Upper lobe of right lung (tissue), 1 donor: ENCODE results near the gene MALL. TPM values are rescaled to one million over a fixed set of nuclear protein-coding genes. Genes with fewer than 3 reads are reported as not detected.

Experiments used
- ATAC-seq: fragments of 200-7000 bp; cut with Tn5 transposase; one replicate; pipeline ENCODE4 v1.9.1; 2020; ENCODE audit warnings: mild to moderate bottlenecking, moderate library complexity
- DNase-seq: peaks from one replicate; pipeline ENCODE4 v3.0.0-alpha.2; 2020
- H3K27ac ChIP-seq: fragments of 200-600 bp; one replicate; pipeline ENCODE4 v1.8.0; 2022
- H3K27me3 ChIP-seq: fragments of 200-600 bp; one replicate; pipeline ENCODE4 v1.8.0; 2022; ENCODE audit warnings: mild to moderate bottlenecking
- H3K36me3 ChIP-seq: fragments of 200-600 bp; one replicate; pipeline ENCODE4 v1.8.0; 2022
- H3K4me1 ChIP-seq: fragments of 200-600 bp; one replicate; pipeline ENCODE4 v1.8.0; 2022
- H3K4me3 ChIP-seq: fragments of 200-600 bp; one replicate; pipeline ENCODE4 v1.8.0; 2022; ENCODE audit warnings: mild to moderate bottlenecking
- H3K9me3 ChIP-seq: fragments of 200-600 bp; one replicate; pipeline ENCODE4 v1.8.0; 2022
- intact Hi-C: fragments of 100-400 bp; cut with DNase I; formaldehyde crosslinking; loops from one replicate; pipeline ENCODE4 v1.11.0; 2022
- total RNA-seq: library from RNA; stranded (reverse); fragmentation: NEBNext Ultra II Directional; extraction: Animal tissue kit (Norgen Biotek cat#: 25700); gene quantifications from one replicate; pipeline ENCODE4 v1.2.1, GENCODE V29; 2021
- TF ChIP-seq, protein P1 (sequence below): fragments of 200-600 bp; IDR thresholded peaks from one replicate; pipeline ENCODE4 v1.8.0; 2022; ENCODE audit warnings: antibody characterized with exemption
- donor health status: DM: no; HTN: yes; CAD: no; lungs with severe emphysema.

The MALL gene
- total RNA-seq, 1 donor from 2014 or later = 154 TPM

DNA sequence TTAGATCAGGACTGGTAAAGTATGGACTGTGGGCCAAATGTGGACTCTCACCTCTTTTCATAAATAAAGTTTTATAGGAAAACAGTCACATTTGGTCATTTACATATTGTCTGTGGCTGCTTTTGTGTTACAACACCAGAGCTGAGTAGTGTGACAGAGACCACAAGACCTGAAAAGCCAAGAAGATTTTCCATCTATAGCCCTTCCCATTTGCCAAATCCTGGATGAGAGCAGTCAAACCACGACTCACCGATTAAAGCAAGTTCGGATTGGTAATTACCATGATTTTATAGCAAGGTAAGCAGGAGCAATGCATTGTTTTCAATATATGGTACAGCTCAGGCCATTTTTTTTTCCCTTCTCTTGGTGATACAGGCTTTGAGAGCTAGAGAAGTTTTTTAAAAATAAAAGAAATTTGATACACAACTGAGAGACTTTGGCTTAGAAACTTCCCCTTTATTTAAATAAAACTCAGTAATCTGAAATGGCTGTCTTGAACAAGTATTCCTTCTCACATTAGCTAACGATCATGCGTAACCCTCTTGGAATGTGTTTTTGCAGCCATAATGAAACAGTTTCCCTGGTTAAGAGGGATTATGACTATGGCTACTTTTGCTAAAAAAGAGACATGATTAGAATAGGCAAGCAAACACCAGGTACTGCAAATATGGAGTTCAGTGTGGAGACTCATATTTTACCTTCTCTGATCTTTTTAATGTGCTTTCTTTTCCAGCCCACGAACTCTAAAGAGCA lies 9.5 kb upstream of the MALL start:
- Histone ChIP-seq H3K4me1 (peaks cover 5% of the 10 kb centered on the region), H3K36me3 (no peaks in the 10 kb centered on the region), H3K27ac (no peak overlapping the region), H3K9me3 (no peaks in the 10 kb centered on the region), H3K27me3 (no peaks in the 10 kb centered on the region), H3K4me3 (no peak overlapping the region)
- TF ChIP-seq, protein P1, sequence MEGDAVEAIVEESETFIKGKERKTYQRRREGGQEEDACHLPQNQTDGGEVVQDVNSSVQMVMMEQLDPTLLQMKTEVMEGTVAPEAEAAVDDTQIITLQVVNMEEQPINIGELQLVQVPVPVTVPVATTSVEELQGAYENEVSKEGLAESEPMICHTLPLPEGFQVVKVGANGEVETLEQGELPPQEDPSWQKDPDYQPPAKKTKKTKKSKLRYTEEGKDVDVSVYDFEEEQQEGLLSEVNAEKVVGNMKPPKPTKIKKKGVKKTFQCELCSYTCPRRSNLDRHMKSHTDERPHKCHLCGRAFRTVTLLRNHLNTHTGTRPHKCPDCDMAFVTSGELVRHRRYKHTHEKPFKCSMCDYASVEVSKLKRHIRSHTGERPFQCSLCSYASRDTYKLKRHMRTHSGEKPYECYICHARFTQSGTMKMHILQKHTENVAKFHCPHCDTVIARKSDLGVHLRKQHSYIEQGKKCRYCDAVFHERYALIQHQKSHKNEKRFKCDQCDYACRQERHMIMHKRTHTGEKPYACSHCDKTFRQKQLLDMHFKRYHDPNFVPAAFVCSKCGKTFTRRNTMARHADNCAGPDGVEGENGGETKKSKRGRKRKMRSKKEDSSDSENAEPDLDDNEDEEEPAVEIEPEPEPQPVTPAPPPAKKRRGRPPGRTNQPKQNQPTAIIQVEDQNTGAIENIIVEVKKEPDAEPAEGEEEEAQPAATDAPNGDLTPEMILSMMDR = no peak
- no peak for ATAC-seq
- intact Hi-C loops = no loop called here
- DNase-seq = no peak

DNA sequence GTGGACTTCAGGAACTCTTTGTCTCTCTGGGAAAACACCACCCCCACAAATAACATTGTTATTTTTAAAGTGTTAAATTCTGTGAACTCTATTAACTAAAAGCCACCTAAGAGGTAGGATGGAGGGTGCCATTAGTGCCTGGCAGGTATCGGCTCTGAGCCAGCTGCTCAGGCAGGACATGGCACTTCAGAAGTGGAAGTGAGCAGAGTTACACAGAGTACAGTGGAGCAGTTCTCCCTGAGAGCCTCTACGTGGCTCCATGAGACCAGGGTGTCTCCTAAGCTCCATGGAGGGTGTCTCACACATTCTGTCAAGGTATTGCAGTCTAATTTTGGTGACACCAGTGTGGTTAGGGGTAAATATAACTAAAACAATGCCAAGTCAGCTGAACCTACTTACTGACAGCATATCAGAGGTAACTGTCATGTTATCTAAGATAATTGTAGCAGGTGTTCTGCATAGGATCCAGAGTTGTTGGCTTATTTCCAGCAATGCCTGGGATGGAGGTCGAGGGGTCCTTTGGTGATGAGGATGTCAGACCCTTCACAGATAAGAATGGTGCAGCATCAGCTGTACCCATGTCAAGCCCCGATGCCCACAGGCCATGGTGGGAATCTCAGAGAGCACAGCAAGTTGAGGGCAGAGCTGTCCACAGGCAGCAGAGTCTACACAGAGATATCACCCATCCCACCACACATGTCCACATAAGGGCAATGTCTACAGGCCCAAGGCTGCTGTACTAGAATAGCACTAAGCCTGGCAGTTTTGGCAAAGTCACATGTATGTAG lies 8.6 kb upstream of the MALL start:
- Histone ChIP-seq H3K27me3 (no peaks in the 10 kb centered on the region), H3K27ac (no peak overlapping the region), H3K4me3 (no peak overlapping the region), H3K4me1 (peaks cover 6% of the 10 kb centered on the region), H3K9me3 (no peaks in the 10 kb centered on the region), H3K36me3 (no peaks in the 10 kb centered on the region)
- peak; percentile 90 for ATAC-seq
- peak; percentile 72 for DNase-seq
- TF ChIP-seq, protein P1 = peak; percentile 11
- intact Hi-C loops = no loop called here

DNA sequence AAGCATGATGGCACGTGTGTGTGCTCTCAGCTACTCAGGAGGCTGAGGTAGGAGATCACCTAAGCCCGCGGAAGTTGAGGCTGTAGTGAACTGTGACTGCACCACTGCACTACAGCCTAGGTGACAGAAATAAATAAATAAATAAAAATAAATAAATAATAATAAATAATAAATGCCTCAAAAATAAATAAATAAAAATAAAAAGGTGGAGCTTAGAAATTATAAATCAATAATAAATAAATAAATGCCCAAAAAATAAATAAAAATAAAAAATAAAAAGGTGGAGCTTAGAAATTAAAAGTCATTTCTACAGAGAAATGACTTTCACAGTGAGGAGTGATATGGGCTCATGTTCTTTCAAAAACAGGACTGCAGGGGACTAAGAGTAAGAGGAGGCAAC lies 6.0 kb upstream of the MALL start:
- Histone ChIP-seq H3K36me3 (no peaks in the 10 kb centered on the region), H3K4me3 (no peak overlapping the region), H3K4me1 (peaks cover 9% of the 10 kb centered on the region), H3K27ac (no peak overlapping the region), H3K9me3 (no peaks in the 10 kb centered on the region), H3K27me3 (no peaks in the 10 kb centered on the region)
- TF ChIP-seq, protein P1 = no peak
- intact Hi-C loops = no loop called here
- no peak for DNase-seq
- ATAC-seq = no peak

DNA sequence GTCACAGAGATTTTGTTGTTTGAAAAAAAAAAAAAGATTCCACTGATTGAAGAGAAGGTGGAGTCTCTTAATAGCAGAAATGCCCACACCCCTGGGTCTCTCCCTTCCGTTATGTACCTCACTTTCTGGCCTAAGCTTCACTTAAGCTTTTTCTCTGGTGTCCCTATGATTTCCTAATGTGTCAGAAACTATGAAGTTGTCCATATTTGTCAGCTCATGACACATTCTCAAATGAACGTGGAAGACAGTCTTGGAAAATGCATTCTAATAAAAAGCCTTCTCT lies 5.4 kb upstream of the MALL start:
- H3K9me3 ChIP-seq = no peaks in the 10 kb centered on the region
- no peaks in the 10 kb centered on the region for H3K36me3 ChIP-seq
- H3K27ac ChIP-seq = peak overlapping the region; percentile 30
- peaks cover 1% of the 10 kb centered on the region for H3K27me3 ChIP-seq
- no peak for DNase-seq
- intact Hi-C loops = no loop called here
- H3K4me3 ChIP-seq = no peak overlapping the region
- TF ChIP-seq, protein P1 = no peak
- ATAC-seq = no peak
- peaks cover 15% of the 10 kb centered on the region for H3K4me1 ChIP-seq

DNA sequence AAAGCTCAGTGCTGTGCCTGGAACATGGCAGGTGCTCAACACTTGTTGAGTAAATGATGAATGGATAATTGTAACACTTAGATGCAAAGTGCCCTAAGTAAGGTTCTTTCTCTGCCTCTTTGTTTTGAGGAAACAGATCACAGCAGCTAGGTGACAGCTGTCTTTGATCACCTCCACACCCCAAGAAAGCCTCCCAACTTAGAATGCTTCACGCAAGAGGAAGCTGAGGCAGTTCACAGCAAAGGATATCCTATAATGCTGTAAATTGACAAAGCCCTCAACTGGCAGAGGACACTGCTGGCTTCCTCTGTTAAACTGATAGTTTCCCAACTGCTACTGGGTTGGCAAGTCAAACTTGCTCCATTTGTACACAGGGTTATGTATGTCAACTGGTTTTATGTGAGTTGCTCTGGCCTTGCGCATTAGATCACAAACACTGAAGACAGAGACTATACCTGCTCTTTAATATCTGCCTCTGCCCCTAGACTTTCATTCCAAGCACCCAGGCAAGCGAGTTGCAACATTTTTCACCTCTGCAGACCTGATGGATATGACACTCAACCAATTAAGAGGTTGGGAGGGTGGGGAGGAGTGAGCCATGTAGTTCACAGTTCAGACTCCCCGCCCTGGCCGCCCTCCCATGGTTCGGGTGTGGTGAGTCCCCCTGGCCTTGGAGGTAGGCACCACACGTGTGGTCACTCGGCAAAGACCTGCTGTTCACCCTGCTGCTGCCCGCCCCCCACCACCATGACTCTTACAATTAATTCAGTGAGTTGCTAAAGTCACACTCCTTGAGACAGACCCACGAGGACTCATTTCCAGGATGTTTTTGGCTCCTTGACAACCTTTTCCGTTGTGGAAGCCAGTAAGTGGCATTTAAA lies 4.8 kb upstream of the MALL start:
- TF ChIP-seq, protein P1 = no peak
- Histone ChIP-seq H3K4me3 (no peak overlapping the region), H3K36me3 (no peaks in the 10 kb centered on the region), H3K4me1 (peaks cover 18% of the 10 kb centered on the region), H3K9me3 (no peaks in the 10 kb centered on the region), H3K27me3 (peaks cover 7% of the 10 kb centered on the region), H3K27ac (peak overlapping the region; percentile 30)
- peak; percentile 35 for ATAC-seq
- DNase-seq = peak; percentile 74
- intact Hi-C loops = no loop called here
